Tibial artery (tissue), 4 donors: ENCODE data around the gene GNB1.
"Not testable (repeated sequence)": the region's sequence is repeated elsewhere in the genome, so short reads cannot be mapped to it uniquely, and the experiment has no call there.

ENCODE experiments used
- DNase-seq, 2 donors: peaks; one replicate each; pipeline ENCODE4 v3.0.0-alpha.2; 2019
- H3K27ac ChIP-seq, 2 donors: fragments of 200-600 bp; sonication (generic) in 1 of 2; 1 replicate in 1 of 2; 2 replicates in 1 of 2; pipeline ENCODE4 v1.5.1; 2018 to 2019; ENCODE audit warnings: mild to moderate bottlenecking in 1 of 2
- H3K27me3 ChIP-seq, 2 donors: fragments of 200-600 bp; sonication (generic) in 1 of 2; one replicate each; pipeline versions ENCODE4 v1.5.1 to v1.6.0; 2016 to 2019
- H3K36me3 ChIP-seq, 3 donors: fragments of 200-600 bp; sonication (generic) in 2 of 3; one replicate each; pipeline ENCODE4 v1.5.1; 2016 to 2019; ENCODE audit warnings: mild to moderate bottlenecking in 2 of 3
- H3K4me1 ChIP-seq, 4 donors: fragments of 200-600 bp; sonication (generic) in 2 of 4; 1 replicate in 3 of 4; 2 replicates in 1 of 4; pipeline ENCODE4 v1.5.1; 2016 to 2019
- H3K4me3 ChIP-seq, 2 donors: fragments of 200-600 bp; sonication (generic) in 1 of 2; 1 replicate in 1 of 2; 2 replicates in 1 of 2; pipeline ENCODE4 v1.5.1; 2018 to 2019; ENCODE audit warnings: mild to moderate bottlenecking in 2 of 2
- H3K9me3 ChIP-seq, 3 donors: fragments of 200-600 bp; sonication (generic) in 1 of 3; one replicate each; pipeline ENCODE4 v1.5.1; 2016 to 2019
- intact Hi-C: fragments of 100-400 bp; cut with DNase I; formaldehyde crosslinking; loops from one replicate; pipeline ENCODE4 v1.15.0; 2023; ENCODE audit warnings: low total_unique reads
- TF ChIP-seq, protein P1 (sequence below), 2 experiments: fragments of 200-600 bp in 1 of 2; fragments of 450-650 bp in 1 of 2; IDR thresholded peaks; one replicate each; pipeline ENCODE4 v1.5.1; 2017 to 2019; ENCODE audit warnings: antibody characterized with exemption in 2 of 2, mild to moderate bottlenecking in 1 of 2, moderate library complexity in 1 of 2

Gene GNB1

DNA sequence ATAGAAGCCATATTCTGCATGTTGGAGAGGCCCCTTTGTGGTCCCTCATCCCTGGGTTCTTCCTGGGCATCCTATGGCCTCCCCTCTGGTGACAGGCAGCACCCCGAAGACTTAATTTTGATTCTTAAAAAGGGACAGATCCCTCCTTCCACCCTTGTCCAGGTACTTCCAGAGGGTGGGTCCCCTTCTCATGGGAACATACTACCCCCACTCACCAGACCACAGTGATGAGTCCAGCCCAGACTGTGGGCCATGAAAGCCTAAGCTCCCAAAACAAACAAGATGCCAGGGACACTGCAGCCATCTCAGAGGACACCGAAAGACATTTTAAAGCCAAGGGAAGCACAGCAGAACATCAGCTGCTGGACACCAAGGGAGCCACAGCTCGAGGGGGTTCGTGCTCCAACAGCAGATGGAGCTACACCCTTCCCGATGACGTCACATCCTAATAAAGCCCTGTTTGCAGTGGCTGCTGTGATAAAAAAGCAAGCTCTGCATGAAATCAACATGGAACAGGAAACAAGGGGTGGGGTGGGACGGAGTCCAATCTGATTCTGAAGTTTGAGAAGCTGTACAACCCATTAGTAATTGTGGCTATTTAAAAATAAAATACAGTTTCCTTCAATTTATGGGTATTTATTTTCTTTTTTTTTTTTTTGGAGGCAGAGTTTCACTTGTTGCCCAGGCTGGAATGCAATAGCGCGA, 32.4 kb downstream of the GNB1 start:
- intact Hi-C loops: no loop called here
- Histone ChIP-seq H3K4me3 (peak overlapping the region in 1 of 2 donors; percentile 5), H3K9me3 (no peaks in the 10 kb centered on the region), H3K4me1 (peaks cover 0 to 74% (median 52%) of the 10 kb centered on the region in 4 donors), H3K27me3 (no peaks in the 10 kb centered on the region), H3K27ac (peak overlapping the region; percentile 33 to 52), H3K36me3 (no peaks in the 10 kb centered on the region)
- TF ChIP-seq, protein P1, sequence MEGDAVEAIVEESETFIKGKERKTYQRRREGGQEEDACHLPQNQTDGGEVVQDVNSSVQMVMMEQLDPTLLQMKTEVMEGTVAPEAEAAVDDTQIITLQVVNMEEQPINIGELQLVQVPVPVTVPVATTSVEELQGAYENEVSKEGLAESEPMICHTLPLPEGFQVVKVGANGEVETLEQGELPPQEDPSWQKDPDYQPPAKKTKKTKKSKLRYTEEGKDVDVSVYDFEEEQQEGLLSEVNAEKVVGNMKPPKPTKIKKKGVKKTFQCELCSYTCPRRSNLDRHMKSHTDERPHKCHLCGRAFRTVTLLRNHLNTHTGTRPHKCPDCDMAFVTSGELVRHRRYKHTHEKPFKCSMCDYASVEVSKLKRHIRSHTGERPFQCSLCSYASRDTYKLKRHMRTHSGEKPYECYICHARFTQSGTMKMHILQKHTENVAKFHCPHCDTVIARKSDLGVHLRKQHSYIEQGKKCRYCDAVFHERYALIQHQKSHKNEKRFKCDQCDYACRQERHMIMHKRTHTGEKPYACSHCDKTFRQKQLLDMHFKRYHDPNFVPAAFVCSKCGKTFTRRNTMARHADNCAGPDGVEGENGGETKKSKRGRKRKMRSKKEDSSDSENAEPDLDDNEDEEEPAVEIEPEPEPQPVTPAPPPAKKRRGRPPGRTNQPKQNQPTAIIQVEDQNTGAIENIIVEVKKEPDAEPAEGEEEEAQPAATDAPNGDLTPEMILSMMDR (IDR thresholded peaks at IDR 0.05): peak in 1 of 2 experiments; percentile 20
- DNase-seq: peak; percentile 83 to 88

DNA sequence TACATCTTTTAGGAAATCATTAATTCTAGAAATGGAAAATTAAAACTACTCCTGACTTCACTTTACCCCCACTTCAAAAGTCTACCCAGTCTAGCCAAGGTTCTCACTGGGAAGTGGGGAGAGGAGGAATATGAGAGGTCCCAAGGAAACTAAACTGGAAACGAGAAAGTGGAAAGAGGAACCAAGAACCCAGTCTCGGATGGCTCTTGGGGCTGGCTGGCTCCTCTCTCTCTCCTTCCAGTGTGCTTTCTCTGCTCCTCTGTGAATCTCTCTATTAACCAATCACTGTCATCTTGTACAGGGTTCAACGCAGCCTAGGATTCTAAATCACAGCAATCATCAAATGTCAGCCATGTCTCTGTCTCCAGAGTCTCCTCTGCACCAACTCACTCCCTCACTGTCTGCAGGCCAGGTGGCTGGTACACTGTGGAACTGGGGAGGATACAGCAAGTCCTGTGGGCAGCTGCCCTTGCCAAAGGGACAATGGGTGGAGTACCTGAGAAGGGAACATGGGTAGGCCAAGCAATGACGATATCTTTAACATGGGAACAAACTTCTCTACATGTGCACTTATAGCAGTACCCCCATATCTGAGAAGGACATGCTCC, 33.7 kb downstream of the GNB1 start:
- no peak for DNase-seq
- Histone ChIP-seq H3K4me1 (peaks cover 0 to 74% (median 44%) of the 10 kb centered on the region in 4 donors), H3K4me3 (no peak overlapping the region), H3K27ac (peak overlapping the region in 1 of 2 donors; percentile 52), H3K9me3 (no peaks in the 10 kb centered on the region), H3K27me3 (no peaks in the 10 kb centered on the region), H3K36me3 (no peaks in the 10 kb centered on the region)
- intact Hi-C loops: no loop called here
- TF ChIP-seq, protein P1 (IDR thresholded peaks at IDR 0.05): no peak

DNA sequence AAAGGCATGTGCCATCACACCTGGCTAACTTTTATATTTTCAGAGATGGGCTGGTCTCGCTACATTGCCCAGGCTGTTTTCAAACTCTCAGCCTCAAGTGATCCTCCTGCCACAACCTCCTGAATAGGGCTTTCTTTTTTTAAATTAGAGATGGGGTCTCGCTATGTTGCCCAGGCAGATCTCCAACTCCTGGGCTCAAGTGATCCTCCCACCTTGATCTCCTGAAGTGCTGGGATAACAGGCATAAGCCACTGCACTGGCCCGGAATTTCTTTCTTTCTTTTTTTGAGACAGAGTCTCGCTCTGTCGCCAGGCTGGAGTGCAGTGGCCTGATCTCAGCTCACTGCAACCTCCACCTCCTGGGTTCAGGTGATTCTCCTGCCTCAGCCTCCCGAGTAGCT, 34.7 kb downstream of the GNB1 start:
- H3K27me3 ChIP-seq, H3K27ac ChIP-seq, H3K4me3 ChIP-seq, H3K36me3 ChIP-seq, intact Hi-C loops, H3K9me3 ChIP-seq, DNase-seq: not testable (repeated sequence)
- H3K4me1 ChIP-seq: peaks cover 0 to 66% (median 40%) of the 10 kb centered on the region in 4 donors

DNA sequence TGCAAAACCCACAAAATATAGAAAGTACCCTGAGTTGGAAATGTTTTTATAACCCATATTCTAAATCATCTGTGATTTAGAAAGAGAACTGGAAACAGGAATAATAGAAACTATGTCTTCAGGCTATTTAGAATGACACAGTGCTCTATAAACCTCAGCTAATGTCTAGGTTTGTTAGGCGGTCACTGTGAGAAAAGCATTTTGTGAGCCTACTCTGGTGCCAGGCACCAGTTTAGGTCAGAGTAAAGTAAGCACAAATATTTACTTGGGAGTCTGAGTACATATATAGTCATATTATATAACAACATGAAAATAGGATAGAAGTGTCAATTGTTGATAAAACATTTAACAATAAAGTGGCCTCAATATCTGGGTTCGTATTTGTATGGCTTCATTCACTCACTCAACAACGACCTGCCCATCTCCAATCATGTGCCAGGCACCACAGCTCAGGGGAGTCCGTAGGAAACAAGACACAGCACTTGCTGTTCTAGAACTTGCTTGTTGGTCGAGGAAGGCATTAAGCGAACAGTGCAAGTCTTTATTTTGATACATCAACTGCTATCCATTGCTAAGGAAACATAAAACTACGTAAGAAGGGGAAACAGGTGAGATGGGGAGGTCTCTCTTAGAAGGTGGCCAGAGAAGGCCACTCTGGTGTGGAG, 37.2 kb downstream of the GNB1 start:
- intact Hi-C loops: no loop called here
- no peaks in the 10 kb centered on the region for H3K27me3 ChIP-seq
- peaks cover 0 to 43% (median 25%) of the 10 kb centered on the region in 4 donors for H3K4me1 ChIP-seq
- TF ChIP-seq, protein P1 (IDR thresholded peaks at IDR 0.05): no peak
- no peaks in the 10 kb centered on the region for H3K9me3 ChIP-seq
- no peaks in the 10 kb centered on the region for H3K36me3 ChIP-seq
- no peak for DNase-seq
- no peak overlapping the region for H3K27ac ChIP-seq
- no peak overlapping the region for H3K4me3 ChIP-seq

DNA sequence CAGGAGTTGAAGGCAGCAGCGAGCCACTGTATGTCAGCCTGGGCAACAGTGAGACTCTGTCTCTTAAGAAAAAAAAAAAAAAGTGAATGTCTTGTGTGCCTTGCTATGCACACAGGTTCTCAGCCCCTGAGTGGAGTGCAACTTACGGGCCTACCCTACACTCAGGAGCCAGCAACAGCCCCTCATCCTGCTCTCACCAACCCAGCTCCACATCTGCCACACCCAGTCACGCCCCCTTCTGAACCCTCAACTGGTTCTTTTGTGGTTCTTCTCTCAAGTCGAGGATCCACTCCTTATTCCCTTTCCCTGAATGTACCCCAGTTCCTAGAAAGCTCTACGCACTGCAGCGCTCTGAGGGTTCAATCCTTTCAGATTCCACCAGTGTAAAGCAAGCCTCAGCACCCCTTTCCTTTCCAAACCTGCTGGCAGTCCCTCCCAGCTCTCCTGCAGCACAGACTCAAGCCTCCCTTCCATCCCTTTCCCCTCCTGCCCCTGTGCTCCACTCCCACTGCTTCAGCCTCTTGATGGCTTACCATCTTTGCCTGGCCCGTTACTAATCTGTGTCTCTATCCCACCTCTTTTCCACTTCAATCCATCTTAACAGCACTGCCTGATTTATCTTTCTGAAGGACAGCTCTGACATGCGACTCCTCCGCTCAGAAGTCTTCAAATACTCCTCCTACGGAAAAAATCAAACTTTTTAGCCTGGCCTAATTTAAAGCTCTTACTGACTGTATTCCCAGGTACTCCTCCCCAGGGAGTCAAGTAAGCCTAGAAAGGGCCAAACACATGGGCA, 38.1 kb downstream of the GNB1 start:
- Histone ChIP-seq H3K4me3 (no peak overlapping the region), H3K27me3 (no peaks in the 10 kb centered on the region), H3K27ac (no peak overlapping the region), H3K4me1 (peaks cover 0 to 41% (median 17%) of the 10 kb centered on the region in 4 donors), H3K9me3 (no peaks in the 10 kb centered on the region), H3K36me3 (no peaks in the 10 kb centered on the region)
- DNase-seq: no peak
- TF ChIP-seq, protein P1 (IDR thresholded peaks at IDR 0.05): no peak
- intact Hi-C loops: no loop called here
